Fibroblast of lung (primary cell): Measurements from ENCODE around the gene WDR36.

Experiments used
- EZH2 ChIP-seq: IDR thresholded peaks from 2 replicates; pipeline ENCODE4 v1.5.1; 2012; ENCODE audit warnings: low read length, control low read depth, mild to moderate bottlenecking; ENCODE audit errors: missing control alignments
- TF ChIP-seq, protein P1 (sequence below), 2 donors: IDR thresholded peaks in 1 of 2; conservative IDR thresholded peaks in 1 of 2; 1 replicate in 1 of 2; 2 replicates in 1 of 2; pipeline ENCODE4 v1.5.1; 2011 to 2012; ENCODE audit warnings: low read length in 2 of 2, control low read depth in 1 of 2, inconsistent platforms in 1 of 2, low read depth in 1 of 2, mild to moderate bottlenecking in 1 of 2

DNA sequence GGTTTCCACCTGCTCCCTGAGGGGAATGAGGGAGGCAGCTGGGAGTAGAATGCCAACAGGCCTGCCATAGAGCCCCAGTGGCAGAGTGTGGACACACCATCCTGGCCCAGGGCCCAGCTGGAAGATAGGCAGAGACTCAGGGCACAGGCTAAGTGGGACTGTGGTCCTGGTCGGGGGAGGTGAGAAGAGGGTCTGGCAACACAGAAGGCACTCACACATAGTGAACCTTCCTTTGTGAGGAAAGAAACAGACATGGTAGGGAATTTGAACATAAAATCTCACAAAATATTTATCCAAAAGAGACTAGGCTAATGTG is 41.2 kb downstream of the WDR36 start:
- TF ChIP-seq, protein P1, sequence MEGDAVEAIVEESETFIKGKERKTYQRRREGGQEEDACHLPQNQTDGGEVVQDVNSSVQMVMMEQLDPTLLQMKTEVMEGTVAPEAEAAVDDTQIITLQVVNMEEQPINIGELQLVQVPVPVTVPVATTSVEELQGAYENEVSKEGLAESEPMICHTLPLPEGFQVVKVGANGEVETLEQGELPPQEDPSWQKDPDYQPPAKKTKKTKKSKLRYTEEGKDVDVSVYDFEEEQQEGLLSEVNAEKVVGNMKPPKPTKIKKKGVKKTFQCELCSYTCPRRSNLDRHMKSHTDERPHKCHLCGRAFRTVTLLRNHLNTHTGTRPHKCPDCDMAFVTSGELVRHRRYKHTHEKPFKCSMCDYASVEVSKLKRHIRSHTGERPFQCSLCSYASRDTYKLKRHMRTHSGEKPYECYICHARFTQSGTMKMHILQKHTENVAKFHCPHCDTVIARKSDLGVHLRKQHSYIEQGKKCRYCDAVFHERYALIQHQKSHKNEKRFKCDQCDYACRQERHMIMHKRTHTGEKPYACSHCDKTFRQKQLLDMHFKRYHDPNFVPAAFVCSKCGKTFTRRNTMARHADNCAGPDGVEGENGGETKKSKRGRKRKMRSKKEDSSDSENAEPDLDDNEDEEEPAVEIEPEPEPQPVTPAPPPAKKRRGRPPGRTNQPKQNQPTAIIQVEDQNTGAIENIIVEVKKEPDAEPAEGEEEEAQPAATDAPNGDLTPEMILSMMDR (conservative IDR thresholded peaks at IDR 0.05 in 1 of 2, IDR thresholded peaks at IDR 0.05 in 1 of 2; ENCODE audit: low read depth in 1 of 2, low read length in 2 of 2): no peak
- no peak for TF ChIP-seq EZH2
